Activated CD4-positive, CD25-positive, alpha-beta regulatory T cell treated with anti-CD3 and anti-CD28 coated beads, Interleukin-2, amount 50 U/mL, for 24 hours (primary cell): ENCODE data around the gene NBPF14.
"Not testable (repeated sequence)": the region's sequence is repeated elsewhere in the genome, so short reads cannot be mapped to it uniquely, and the experiment has no call there.

Experiments
- ATAC-seq, 2 donors: fragments of 150-1000 bp; cut with Tn5 transposase; one replicate each; pipeline ENCODE4 v1.10.0; 2021; ENCODE audit warnings: mild to moderate bottlenecking in 1 of 2, moderate library complexity in 1 of 2

The NBPF14 gene, protein sequence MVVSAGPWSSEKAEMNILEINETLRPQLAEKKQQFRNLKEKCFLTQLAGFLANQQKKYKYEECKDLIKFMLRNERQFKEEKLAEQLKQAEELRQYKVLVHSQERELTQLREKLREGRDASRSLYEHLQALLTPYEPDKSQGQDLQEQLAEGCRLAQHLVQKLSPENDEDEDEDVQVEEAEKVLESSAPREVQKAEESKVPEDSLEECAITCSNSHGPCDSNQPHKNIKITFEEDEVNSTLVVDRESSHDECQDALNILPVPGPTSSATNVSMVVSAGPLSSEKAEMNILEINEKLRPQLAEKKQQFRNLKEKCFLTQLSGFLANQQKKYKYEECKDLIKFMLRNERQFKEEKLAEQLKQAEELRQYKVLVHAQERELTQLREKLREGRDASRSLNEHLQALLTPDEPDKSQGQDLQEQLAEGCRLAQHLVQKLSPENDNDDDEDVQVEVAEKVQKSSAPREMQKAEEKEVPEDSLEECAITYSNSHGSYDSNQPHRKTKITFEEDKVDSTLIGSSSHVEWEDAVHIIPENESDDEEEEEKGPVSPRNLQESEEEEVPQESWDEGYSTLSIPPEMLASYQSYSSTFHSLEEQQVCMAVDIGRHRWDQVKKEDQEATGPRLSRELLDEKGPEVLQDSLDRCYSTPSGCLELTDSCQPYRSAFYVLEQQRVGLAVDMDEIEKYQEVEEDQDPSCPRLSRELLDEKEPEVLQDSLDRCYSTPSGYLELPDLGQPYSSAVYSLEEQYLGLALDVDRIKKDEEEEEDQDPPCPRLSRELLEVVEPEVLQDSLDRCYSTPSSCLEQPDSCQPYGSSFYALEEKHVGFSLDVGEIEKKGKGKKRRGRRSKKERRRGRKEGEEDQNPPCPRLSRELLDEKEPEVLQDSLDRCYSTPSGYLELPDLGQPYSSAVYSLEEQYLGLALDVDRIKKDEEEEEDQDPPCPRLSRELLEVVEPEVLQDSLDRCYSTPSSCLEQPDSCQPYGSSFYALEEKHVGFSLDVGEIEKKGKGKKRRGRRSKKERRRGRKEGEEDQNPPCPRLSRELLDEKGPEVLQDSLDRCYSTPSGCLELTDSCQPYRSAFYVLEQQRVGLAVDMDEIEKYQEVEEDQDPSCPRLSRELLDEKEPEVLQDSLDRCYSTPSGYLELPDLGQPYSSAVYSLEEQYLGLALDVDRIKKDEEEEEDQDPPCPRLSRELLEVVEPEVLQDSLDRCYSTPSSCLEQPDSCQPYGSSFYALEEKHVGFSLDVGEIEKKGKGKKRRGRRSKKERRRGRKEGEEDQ (N-terminal part only)

DNA sequence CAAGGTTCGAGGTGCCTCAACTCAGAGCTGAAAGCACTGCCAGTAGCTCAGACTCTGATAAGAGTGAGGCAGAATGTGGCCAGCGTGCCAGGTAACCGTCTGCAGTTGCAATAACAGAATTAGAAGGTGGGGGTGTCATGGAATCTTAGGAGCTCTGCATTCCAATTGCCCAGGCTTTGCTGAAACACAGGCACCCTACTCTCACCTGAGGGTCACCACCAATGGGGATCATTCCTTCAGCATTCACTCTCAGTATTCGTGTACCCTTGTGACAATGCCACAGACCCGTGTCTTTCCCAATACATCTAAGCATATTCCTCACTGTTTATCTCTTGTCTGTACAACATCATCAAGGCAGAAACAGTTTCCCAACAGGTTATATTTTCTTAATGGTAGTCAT lies at the start of gene NBPF14:
NBPF14 (minus strand) TSS at position 101 of the 400 bp plus-strand sequence. CDS start 294 bp downstream, outside the sequence.
- not testable (repeated sequence) for ATAC-seq

- ATAC-seq: not testable (repeated sequence)
Observed at GRCh38 chr1:148625451-148625850, 29.6 kb upstream of the NBPF14 start.

DNA sequence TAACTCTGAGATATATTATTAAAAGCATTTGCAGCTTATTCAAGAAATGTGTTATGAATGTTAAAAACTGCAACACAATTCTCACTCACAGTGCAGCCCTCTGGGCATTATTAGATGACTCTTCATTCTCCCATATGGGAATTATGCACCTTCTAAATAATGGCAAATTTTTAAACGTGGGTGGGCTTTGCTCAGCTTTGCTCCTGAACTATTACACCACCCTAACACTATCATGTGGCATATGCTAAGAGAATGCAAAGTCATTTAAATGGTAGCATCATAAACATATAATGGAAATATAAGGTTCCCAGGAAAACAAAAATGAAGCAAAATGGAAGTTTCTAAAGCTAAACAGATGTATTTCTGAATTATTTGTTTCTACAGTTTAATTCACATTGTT lies 22.4 kb upstream of the NBPF14 start:
- not testable (repeated sequence) for ATAC-seq

DNA sequence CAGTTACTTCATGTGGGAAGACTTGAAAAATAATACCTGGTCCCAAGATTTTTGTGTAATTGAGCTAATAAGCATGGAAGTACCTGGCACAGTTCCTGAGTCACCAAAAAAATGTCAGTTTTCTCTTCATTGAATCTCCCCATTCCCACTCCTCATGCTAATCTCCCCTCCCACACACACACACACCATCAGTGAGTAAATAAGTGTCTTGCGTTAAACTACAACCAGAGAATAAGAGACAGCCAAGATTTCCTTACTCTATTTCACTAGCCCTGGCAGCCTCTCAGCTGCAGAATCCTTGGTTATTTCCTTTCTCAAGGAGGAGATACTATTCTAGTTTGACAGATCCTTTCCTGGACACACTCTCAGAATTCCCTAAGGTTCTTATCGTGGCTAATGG lies 9.5 kb upstream of the NBPF14 start:
- not testable (repeated sequence) for ATAC-seq

DNA sequence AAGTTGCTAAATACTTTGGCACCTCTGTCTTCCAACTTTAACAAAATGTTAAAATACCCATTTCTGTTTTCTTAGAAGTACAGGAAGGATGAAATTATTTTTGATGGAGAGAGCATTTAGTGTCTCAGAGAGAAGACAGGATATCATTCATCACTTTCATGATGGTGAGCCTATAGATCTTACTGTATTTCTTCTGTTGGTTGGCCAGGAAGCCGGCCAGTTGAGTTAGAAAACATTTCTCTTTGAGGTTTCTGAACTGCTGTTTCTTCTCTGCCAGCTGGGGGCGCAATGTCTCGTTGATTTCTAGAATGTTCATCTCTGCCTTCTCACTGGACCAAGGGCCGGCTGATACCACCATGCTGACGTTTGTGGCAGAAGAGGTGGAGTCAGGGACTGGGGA lies 451 bp downstream of the NBPF14 start:
- not testable (repeated sequence) for ATAC-seq

DNA sequence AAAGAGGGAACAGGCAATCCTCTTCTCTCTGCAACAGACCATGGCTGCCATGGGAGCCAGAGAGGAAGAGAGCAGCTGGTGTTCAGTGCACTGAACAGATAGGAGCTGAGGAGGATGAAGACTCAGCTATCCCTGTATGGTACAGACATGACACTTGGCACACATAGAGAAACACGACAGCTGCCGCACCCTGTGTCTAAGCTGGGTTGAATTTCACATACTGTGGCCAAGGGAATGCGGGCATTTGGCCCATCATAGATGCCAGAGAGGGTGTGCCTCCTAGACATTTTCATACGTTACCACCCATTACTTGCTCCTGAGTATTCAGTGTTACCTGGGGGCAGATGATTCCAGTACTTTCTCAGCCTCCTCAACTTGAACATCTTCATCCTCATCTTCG lies 4.7 kb downstream of the NBPF14 start:
- not testable (repeated sequence) for ATAC-seq

DNA sequence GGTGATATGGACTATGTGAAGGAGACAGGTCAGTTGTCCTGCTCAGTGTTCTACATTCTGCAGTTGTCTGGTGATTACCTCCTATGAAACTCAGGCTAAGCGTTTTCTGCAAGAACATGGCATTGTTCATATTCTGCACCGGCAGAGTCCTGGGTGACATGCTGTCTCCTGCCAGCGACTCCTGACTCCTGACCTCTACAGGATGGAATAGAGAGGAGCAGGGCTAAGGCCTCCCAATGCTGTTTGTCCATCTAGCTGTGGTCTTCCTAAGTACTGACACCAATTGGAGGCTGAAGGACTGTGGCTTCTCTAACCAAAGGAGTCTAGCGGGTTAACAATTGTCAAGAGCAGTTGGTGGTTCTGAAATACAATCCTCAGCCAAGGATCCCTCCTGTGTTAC lies 63.7 kb downstream of the NBPF14 start:
- ATAC-seq: not testable (repeated sequence)

DNA sequence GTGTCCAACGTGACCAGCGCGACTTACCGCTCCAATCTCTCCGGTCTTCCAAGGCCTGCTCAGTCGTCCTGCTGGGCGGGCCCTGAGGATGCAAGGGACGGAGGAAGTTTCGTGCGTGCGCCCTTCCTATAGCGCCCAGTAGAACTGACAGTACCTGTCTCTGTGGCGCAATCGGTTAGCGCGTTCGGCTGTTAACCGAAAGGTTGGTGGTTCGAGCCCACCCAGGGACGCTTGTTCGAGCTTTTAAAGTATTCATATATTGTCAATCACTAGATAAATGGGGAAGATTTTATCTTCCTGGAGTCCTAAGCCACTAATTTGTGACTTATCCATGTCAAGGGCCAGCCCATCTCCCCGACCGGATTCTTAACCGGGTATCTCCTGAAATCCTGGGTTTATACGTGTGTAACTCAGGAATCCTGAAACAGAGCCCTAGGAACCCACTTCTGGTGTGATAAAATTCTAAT lies 66.7 kb downstream of the NBPF14 start:
- not testable (repeated sequence) for ATAC-seq

- not testable (repeated sequence) for ATAC-seq
Observed at GRCh38 chr1:148528591-148528990, 67.2 kb downstream of the NBPF14 start.

DNA sequence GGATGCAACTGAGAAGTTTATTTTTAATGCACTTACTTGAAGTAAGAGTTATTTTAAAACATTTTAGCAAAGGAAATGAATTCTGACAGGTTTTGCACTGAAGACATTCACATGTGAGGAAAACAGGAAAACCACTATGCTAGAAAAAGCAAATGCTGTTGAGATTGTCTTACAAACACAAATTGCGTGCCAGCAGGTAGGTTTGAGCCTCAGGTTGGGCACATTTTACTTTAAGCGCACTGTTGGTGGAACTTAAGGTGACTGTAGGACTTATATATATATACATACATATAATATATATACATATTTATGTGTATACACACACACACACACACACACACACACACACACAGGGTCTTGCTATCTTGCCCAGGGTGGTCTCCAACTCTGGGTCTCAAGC lies 69.2 kb downstream of the NBPF14 start:
- not testable (repeated sequence) for ATAC-seq

GRCh38 chr1:148523205-148524144 lies 72.3 kb downstream of the NBPF14 start:
- peak; percentile 4 for ATAC-seq

DNA sequence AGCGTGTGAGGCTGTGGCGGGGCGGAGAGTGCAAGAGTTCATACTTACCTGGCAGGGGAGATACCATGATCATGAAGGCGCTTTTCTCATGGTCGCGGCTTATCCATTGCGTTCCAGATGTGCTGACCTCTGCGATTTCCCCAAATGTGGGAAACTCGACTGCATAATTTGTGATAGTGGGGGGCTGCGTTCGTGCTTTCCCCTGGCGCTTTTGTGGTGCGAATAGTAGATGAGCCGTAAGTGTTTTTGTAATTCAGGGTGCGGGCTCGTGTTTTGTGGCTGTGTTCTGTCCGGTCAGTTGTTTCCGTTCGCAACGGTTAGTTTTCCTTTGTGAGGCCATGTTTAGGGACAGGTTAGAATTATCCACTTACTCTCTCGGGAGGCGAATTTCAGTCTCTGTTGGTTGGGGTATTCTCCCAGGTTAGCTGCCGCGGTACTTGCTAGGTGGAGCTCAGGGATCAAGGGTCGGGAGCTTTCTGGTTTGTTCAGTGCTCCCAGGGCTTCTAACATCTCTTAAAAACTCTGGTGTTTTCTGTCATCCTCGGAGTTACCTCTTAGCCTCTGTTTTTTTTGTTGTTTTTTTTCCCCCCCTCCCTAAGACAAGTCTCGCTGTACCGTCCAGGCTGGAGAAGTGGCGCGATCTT lies 73.1 kb downstream of the NBPF14 start:
- ATAC-seq: peak; percentile 84 to 88

DNA sequence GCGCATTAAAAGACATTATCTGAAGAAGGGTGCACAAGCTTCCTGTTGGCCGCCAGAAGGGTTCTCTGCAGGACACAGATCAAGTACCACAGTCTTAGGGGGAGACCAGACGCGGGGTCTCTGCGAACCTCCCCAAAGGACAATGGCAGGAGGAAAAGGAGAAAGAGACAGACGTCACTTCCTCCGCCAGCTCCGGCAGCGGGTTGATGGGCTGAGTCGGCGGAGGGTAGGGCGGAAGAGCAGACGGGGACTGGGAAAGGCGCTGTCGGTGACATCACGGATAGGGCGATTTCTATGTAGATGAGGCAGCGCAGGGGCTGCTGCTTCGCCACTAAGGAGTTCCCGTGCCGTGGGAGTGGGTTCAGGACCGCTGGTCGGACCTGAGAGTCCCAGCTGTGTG lies 73.7 kb downstream of the NBPF14 start:
- peak; percentile 21 for ATAC-seq

- not testable (repeated sequence) for ATAC-seq
Observed at GRCh38 chr1:148514310-148514709, 81.5 kb downstream of the NBPF14 start.

GRCh38 chr1:148512571-148513184 lies 83.1 kb downstream of the NBPF14 start:
- ATAC-seq: peak; percentile 83 to 96

DNA sequence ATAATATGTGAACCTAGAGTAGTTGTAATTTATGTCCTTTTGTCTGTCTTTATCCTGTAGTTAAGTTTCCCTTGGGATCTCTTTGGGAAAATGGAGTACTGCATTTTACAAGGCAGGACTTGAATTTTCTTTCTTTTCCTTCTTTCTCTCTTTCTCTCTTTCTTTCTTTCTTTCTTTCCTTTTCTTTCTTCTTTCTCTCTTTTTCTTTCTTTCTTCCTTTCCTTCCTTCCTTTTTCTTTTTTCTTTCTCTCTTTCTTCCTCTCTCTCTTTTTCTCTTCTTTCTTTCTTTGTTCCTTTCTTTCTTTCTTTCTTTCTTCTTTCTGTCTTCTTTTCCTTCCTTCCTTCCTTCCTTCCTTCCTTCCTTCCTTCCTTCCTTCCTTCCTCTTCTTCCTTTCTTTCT lies 101.9 kb downstream of the NBPF14 start:
- not testable (repeated sequence) for ATAC-seq

DNA sequence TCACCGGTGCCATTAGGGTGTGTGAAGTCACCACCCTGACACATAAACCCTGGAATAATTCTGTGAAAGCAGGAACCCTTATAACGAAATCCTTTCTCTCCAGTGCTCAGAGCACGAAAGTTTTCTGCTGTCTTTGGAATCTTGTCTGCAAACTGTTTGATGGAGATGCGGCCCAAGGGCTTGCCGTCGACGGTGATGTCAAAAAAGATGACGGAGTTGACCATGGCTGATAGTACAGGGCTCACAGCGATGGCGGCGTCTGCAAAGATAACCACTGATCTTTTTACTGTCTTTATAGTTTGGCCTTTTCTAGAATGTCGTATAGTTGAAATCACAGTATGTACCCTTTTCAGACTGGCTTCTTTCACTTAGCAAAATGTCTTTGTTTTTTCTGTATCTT lies 112.8 kb downstream of the NBPF14 start, which contains the start of gene PPIAL4G:
PPIAL4G (minus strand) TSS at position 274 of the 400 bp plus-strand sequence; CDS start at position 224, 50 bp downstream.
- ATAC-seq: not testable (repeated sequence)
